HG03575 (cell line): Measurements from ENCODE around the gene GPC5.
A peak's percentile ranks its signal among the peaks of the same experiment; 100 is the strongest.

Experiments
- ATAC-seq: cut with Tn5 transposase; IDR thresholded peaks from one replicate; pipeline ENCODE4 v1.9.1; 2021; ENCODE audit not compliant: unreplicated experiment, insufficient number of reproducible peaks, low FRiP score; ENCODE audit errors: extremely low read depth

The GPC5 gene

DNA sequence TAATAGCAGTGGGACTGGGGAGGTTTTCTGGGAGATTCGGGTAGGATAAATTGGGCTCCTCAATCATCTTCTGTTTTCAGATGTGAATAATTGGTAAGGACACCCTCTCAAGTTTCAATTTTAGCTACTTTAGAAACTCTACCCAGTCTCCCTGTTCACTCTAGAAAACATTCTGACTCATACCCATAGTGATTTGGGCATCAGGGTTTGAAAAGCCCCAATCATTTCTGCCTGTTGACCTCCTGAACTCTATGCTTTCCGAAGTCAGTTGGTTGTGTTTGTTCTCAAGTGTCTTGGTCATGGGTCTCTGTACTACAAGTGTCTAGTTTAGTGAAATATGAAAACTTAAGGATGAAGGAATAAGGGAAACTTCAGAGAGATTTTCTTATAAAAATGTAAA lies 916.8 kb downstream of the GPC5 start:
- peak; percentile 60 for ATAC-seq

DNA sequence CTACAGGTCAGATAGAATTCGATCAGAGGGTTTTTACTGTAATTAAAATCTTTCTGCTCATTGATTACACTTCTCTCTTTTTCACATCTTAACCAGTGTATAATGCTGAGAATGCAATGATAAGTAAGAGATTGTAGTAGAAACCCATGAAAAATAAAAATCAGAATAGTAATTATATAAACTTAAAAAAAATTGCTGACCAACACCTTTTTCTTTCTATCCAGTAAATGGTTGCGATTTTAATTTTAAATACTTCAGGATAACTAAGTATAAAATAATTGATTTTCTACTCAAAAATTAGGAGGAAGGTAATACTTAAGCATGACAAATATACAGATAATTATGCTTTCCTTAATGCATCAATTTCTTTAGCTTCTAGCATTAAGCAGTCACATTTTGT lies 917.6 kb downstream of the GPC5 start:
- no peak for ATAC-seq

DNA sequence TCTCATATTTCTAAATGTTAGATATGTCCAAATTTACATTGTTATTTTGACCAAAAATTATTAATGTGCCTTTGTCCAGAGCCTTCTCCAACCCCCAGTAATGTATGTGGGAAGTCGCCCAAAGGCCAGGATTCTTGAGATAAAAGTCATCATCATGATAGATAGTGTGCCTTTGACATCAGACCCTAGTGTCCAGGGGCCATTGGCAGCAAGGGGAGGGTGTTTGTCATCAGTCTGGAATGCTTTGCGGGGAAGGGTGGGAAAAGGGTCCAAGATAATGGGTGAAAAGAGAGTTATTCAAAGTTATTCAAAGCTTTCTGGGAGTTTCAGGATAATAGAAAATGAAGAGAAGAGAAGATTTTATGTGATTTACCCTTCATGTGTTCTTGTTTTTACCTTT lies 918.6 kb downstream of the GPC5 start:
- ATAC-seq = no peak

DNA sequence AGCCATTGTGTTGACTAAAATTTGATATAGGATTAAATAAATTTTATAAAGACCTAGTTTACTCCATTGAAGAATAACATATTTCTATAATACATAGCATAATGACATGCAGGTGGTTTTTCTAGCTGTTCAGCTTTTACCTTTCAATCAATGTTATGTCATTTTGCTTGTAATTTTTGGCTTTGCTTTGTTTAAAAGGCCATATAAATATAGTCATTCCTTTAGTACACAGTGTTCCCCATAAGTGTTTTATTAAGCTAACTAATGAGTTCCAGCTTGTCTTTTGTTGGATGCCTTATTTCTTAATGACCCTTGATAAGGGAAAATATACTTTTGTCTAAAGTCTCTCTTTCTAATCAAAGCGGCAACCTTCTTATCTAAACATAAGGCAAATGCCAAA lies 921.9 kb downstream of the GPC5 start:
- ATAC-seq = no peak

DNA sequence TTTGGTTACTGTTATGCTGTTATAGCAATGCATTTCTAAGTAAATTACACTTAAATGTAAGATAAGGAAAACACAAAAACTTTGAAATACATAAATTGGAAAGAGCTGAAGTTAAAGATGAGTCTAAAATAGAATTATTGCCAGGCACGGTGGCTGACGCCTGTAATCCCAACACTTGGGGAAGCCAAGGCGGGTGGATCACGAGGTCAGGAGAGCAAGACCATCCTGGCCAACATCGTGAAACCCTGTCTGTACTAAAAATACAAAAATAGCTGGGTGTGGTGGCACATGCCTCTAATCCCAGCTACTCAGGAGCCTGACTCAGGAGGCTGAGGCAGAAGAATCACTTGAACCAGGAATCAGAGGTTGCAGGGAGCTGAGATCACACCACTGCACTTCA lies 922.8 kb downstream of the GPC5 start:
- no peak for ATAC-seq

DNA sequence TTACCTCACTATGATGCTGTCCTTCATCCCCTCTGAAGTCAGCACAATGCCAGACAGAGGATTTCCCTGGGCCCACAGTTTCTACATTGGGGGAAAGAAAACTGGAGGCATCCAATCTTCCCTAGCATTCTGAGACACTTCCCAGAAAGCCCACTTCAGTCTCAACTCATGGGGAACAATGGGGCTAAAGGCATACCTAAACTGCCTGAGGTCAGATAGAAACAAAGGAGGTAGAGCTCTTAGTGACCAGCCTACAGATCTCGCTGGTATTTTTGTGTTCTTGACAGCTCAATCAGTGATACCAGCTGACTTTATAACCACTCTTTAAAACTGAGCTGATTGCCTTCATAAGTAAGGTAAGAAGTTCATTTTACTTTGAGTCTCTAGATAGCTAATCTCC lies 947.2 kb downstream of the GPC5 start:
- ATAC-seq = no peak

DNA sequence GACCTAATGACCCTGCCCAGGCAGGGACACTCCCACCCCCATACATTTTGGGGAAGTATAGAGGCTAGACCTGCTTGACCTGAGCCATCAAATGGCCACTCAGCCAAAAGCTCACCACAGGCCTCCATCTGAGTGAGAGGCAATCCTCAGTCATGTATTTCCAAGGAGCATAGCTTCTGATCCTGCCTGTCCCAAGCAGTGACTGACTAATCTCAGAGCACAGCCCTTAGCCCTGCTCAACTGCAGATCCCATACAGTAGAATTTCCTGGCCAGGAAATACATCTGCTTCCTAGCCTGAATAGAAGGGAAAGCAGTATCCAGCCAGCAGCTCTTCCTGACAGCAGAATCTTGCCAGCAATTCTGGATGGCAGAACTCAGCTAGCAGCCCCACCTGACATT lies 947.6 kb downstream of the GPC5 start:
- ATAC-seq = no peak

DNA sequence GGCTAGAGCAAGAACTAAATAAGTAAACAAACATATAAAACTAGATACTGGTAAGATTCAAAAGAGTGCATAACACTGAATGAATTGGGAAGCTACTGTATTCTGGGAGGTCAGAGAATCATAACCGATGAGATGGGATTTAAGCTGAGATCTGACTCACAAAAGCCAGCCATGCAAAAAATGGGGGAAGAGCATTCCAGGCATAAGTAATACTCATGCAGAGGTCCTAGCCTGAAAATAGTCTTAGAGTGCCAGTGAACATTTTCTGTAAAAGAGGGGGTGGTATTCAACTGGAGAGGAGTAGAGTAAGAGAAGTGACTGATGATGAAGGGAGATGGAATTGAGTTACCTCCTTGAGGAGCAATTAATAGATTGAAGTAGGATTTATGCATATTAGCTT lies 956.2 kb downstream of the GPC5 start:
- no peak for ATAC-seq

DNA sequence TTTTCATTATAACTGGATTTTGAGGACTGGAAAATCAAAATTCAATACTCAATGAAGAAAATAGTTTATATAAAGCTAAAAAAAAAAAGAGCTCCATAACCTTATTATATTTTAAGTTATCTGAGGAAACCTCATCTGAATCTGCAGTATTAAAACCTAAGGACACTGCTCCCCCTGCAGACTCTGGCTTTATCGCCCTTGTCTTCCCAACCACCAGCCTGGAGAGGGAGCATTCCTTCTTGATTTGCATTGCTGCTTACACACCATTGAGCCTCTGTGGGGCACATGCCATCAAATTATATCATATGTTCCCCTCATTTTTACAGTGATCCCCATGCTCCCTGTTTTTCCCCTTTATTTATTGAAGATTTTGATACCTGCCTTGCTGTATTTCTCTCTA lies 956.8 kb downstream of the GPC5 start:
- no peak for ATAC-seq

DNA sequence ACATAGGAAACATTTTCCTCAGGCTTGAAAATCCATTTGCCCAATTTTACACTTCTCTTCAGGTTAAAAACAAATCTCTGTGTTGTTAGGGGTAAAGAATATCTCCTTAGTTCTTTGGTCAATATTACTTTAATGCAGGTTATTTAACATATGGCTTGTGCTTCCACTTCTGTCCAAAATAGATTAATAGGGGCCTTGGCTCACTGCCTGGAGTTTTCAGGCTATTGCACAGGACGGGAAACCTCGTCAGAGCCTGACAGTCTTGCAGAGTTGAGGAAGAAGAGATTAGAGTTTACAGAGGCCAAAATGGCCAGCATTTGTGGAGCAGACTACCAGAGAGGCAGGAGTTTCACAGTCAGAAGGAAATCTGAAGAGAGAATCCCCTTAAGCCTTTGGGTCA lies 964.3 kb downstream of the GPC5 start:
- no peak for ATAC-seq

DNA sequence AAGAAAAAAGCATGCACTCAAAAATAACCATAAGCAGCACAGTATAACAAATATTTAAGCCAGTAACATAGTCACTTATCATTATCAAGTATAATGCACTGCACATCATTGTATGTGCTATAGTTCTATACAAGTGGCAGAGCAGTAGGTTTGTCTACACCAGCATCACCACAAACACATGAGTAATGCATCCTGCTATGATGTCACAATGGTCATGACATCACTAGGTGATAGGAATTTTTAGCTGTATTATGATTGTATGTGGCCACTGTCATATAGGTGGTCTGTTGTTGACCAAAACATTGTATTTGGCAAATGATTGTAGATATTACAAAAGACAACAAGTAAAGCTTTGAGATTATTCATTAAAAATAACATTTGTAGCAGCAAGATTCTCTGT lies 967.5 kb downstream of the GPC5 start:
- ATAC-seq = no peak

DNA sequence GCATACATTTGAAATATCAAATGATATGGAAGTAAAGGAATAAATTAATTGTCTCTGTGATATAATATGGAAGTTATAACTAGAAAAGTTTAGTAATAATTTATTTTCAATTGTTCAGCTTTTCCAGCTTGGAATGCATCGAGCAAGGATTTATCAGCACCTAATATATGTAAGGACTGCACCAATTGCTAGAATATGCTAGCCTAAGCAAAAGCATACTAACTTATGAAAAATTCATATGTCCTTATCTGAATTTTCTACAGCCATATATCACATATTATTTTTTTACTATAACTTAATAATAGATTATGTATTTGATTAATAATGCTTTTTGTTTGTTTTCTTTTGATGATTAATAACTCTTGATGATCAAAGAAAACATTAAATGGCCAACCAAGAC lies 979.0 kb downstream of the GPC5 start:
- no peak for ATAC-seq

DNA sequence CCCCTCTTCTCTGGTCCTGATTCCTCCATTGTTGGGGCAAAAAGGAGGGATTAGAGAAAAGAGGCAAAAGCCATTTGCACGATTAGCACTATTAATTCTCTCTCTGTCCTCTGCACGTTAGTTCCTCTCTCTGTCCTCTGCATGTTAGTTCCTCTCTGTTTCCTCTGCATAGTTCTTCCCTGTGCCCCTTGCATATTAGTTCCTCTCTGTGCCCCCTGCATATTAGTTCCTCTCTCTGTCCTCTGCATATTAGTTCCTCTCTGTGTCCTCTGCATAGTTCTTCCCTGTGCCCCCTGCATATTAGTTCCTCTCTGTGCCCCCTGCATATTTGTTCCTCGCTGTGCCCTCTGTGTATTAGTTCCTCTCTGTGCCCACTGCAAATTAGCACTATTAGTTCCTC lies 981.0 kb downstream of the GPC5 start:
- no peak for ATAC-seq

DNA sequence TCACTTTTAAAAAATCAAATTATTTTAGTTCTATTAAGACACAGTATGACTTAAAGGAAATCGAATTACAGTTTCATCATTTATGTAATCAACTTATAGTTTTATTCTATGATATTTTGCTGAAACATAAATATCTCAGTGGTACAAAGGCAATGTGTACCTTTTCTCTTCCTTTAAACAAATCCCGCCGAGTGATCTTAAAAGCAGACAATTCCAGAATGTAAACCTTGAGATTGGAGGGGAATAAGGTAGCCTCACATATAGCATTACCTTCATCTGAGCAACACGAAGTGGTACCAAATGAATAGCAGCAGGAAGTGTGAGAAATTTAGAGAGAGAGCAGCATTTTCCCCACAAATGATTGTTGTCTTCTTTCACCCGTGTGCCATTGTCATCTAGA lies 986.0 kb downstream of the GPC5 start:
- ATAC-seq = no peak

DNA sequence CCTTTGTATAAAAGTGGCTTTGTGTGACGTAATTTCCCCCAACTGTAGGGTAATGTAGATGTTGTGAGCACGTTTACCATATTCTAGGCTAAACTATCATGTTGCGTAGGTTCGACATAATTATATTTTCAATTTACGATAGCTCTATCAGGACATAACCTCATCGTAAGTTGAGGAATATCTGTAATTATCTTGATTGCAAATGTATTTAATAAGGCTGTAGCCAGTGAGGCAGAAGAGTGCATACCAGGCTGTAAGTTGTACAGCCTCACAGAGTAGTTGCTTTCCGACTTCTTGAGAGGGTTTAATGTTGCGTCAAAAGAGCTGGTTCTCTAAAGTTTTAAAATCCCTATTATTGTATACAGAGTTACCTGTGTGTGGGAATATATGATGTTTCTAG lies 988.8 kb downstream of the GPC5 start:
- ATAC-seq = no peak

DNA sequence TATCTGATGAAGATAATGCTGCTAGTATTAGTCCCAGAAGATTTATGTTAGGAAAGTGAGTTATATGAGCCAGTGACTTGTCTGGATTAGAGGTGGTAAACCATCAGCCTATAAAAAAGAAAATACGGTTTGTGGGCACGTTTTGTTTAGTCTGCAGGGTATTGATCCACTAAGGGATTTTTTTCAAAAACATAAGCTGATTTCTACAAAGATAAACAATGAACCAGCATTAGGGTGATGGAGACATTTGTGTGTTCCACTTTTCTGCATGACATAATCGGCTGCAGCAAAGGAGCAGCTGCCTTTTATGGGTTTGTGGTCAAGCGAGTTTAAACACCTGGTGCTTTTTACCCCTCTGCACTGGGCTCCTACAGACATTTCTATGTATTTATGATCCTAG lies 991.8 kb downstream of the GPC5 start:
- no peak for ATAC-seq

DNA sequence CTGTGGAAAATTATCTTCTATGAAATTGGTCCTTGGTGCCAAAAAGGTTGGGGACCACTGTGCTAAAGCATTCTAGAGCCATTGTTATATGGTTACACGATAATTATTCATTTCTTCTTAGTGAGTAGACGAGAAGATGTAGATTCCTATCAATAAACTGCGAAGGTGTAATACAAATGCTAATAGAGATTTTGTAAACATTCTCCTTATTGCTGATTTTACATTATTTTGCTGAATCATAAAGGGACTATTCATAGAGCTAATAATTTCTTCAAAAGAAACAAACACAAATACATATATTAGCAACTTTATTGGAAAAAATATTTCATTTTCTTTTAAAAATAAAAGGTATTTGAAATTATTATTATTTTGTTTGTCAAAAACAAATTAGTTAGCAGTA lies 1005.2 kb downstream of the GPC5 start:
- ATAC-seq = no peak

DNA sequence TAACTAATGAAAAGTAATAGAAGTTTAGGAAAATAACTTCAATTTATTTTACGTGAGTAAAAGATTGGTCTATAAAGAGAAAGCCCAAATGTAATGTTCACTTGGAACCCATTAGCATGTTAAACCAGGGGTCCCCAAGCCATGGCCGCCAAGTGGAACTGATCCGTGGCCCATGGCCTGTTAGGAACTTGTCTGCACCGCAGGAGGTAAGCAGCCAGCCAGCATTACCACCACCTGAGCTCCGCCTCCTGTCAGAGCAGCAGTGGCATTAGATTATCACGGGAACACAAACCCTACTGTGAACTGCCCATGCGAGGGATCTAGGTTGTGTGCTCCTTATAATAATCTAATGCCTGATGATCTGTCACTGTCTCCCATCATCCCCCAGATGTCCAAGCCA lies 1009.4 kb downstream of the GPC5 start:
- no peak for ATAC-seq

DNA sequence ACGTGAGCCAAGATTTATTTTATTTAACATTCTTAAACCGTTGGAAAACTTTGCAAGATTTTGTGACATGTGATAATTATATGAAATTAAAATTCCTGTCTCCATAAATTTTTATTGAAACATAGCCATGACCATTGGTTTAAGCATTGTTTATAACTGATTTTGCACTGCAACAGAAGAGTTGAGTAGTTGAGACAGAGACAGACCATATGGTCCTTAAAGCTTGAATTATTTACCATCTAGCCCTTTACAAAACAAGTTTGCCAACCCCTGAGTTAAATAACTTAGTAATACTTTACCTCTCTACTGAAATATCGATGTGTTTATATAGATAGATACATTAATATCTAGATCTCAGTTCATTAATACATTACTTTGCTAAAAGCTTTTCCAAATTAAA lies 1014.1 kb downstream of the GPC5 start:
- ATAC-seq = no peak

DNA sequence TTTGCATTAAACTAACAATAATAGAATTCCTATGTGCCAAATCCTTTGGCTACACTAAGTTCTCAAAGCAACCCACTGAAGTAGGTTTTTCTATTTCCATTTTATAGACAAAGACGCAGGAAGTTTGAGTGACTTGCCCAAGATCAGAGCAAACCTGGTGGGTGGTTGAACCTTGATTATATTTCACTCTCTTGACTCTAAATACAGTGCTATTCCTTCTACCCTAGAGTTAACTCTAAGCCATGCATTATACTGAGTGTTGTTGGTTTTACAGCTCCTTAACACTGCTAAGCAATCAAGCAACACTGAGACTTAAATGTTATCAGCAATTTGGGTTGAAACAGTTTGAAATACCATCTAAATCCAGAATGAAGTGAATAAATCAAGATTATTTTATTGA lies 1014.6 kb downstream of the GPC5 start:
- no peak for ATAC-seq

DNA sequence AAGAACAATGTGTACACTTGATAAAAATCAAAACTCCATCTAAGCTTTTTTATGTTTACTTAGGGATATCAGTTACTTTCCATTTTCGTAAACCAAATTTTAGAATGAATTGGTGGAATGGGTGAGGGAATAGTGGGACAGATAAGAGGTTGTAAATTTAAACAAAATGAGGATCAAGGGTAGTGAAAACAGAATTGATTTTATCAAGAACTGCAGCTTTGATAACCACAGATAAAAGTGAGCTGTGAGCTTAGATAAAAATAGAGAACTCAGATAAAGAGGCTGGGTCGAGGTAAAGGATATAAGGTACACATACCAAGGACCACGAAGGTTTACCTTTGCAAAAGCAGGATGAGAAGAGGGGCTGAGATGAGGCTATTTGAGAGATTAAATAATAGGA lies 1015.0 kb downstream of the GPC5 start:
- ATAC-seq = no peak

DNA sequence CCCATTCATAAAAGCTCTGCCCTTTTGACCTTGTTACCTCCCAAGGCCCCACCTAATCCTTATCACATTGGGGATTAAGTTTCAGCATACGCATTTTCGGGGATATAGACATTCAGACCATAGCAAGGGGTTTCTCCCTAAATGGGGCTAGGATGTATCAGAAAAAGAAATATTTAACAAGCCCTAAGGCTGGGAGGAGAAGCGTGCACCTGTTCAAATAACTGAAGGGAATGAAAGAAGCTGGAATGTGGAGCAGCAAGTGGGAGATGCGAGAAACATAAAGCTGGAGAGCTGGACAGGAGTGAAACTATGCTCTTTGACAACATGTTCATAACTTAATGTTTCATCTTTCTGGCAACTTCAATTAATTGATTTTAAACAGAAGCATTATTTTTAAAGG lies 1016.4 kb downstream of the GPC5 start:
- ATAC-seq = no peak
